GM18498 (cell line): Measurements from ENCODE around the gene IMMP2L.

ENCODE experiments used
- ATAC-seq: cut with Tn5 transposase; IDR thresholded peaks from one replicate; pipeline ENCODE4 v1.9.1; 2021; ENCODE audit warnings: mild to moderate bottlenecking, moderate library complexity; ENCODE audit not compliant: unreplicated experiment

Gene IMMP2L

GRCh38 chr7:111180338-111180737 lies 382.0 kb downstream of the IMMP2L start:
- ATAC-seq = no peak

GRCh38 chr7:111175908-111176441 lies 386.3 kb downstream of the IMMP2L start:
- ATAC-seq = no peak

DNA sequence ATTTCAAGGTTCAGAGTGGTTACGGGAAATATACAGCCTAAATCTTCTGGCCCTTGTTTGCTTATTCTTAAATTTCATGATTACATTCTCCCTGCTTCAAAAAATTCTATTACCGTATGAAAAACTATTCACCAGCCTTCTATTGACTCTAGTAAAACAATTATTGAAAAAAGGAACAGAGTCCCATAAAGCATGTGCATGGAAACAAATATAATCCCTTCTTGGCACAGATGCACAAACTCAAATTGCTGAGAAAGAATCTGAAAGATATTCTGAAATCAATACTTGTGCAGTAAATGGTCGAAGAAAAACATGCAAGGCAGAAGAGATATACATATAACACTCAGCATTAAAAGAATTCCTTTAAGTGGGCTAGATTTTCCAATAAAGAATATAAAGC lies 387.8 kb downstream of the IMMP2L start:
- ATAC-seq = no peak

GRCh38 chr7:111173990-111174389 lies 388.3 kb downstream of the IMMP2L start:
- peak; percentile 72 for ATAC-seq

DNA sequence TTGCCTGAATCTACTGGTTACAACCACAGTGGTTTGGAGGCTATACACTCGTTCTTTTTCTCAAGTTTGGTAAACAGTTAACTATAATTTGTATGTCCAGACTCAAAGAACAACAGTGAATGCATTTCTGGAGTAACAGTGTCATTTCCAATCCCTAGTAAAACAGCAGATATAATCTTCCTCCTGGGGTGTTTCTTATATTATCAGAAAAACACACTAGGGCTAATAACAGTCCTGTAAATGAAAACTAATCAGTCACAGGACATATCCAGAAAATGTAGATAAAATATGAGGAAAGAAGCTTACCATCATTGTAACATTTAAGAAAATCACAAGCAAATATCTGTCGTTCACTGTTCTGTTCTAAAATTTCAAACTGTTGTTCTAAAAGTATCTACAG lies 388.8 kb downstream of the IMMP2L start:
- ATAC-seq = no peak

DNA sequence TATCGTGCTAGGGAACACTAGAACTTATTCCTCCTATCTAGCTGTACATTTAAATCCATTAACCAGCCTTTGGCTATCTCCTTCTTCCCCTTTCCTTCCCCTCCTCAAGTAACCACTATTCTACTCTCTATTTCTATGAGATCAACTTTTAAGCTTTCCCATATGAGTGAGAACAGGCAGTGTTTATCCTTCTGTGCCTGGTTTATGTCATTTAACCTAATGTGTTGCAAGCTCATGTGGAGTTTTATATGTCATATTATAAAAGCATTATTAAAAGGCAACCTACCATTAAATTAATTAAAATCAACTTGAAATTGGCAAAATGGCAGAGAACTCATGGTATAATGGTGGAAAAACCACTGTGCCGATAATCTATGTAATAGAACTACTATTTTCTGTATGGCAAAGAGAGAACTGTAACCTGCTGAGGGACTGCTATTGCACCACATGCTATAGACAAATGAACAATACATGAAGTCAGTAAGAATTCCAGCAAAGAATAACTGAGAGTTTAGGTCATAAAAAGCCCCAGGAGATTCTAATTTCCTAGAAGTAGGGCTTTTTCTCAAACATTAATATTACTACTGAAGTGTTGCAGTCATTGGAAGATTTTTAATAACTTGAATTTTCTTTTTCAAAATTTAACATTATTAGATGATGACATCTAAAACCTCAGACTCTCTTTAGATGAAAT lies 389.6 kb downstream of the IMMP2L start:
- ATAC-seq = no peak

DNA sequence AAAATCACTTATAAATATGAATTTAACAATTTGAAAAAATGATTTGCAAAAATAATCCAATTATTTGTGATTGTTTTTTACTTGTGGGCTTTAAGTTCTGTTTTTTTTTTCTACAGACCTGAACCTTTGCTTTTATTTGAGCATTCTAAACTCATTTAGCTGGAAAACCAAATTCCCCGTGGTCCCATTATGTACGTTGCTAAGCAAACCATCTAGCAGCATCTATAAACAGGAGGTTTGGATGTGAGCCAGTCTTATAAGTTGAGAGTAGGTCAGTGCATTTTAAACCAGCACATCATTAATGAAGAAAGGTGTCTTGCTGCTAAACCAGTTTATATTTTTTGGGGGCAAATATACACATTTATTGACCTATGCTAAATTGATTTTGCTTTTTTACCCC lies 394.1 kb downstream of the IMMP2L start:
- ATAC-seq = no peak

DNA sequence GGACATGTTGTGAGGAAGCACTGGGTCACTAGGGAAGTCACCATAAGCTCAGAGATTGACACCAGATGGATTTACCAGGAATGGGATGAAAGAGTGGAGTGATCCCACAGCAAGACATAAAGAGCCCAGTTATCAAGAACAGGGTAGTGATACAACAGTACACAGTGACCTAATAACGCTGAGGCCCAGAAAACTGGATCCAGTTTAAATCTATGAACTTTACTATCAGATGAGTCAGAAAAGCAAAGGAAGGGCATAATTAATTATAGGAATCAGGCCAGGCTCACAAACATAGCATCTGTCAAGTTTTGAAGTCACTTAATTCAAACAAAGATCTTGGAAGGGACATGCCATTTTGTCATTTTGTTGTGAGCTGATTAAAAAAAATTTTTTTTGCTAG lies 397.9 kb downstream of the IMMP2L start:
- ATAC-seq = no peak

DNA sequence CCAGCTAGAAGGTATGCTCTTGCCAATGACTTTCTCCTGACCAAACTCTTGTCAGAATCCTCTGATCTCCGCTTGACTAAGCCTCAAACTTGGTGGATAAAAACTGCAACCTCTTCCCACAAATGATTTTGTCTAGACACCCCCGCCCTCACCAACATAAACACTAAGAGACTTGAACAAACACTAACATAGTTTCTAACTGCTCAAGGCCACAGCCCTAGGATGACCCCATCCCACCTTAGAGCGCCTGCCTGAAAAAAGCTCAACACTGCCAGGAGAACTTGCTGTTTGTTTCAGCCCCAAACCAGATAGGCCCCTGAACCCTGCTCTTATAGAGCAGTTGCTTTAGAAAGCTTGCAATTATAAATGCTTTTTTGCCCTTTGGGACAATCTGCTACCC lies 399.6 kb downstream of the IMMP2L start:
- ATAC-seq = no peak

DNA sequence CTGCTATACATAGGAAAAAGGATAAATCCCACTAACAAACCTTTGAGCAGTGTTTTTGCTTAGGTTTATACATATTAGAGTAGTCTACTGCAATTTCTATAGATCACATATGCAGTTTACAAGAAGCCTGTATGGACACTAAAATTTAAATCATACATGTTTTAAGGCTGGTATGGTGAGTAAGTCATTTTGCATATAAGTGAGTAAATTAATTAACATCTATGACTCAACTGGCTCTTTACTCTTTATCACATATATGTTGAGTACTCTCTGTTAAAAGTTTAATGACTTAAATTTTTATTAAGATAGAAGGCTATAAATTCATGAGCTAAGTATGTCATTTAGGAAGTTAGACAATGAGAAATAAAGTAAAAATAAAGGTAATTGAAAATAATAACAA lies 402.0 kb downstream of the IMMP2L start:
- ATAC-seq = no peak

- no peak for ATAC-seq
Observed at GRCh38 chr7:111159426-111159825, 402.9 kb downstream of the IMMP2L start.

- no peak for ATAC-seq
Observed at GRCh38 chr7:111150709-111151108, 411.6 kb downstream of the IMMP2L start.

DNA sequence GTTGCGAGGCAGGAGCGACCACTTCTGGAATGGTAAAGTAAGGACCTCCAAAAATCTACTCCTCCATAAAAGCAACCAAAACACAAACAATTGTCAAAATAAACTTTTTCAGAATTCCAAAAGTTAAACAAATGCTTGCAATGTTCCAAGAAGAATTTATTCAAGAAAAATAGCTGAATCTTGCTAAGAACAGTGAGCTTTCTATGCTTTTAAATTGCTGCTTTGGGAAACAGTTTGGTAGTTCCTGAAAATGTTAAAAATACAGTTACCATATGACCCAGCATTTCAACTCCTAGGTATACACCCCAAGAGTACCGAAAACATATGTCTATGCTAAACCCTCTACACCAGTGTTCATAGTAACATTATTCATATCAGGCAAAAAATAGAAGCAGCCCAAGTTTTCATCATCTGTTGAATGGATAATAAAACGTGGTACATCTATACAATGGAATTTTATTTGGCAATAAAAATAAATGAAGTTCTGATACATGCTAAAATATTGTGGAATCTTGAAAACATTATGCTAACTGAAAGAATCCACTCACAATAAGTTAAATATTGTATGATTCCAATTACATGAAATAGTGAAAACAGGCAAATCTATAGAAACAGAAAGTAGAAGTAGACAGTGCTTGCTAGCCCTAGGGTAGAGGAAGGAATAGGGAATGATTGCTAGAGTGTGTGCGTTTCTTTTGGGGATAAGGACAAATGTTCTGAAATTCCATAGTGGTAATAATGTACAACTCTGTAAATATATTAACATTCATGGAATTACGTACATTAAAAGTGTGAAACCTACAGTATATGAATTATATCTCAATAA lies 414.4 kb downstream of the IMMP2L start:
- ATAC-seq = peak; percentile 44

GRCh38 chr7:111146136-111146535 lies 416.2 kb downstream of the IMMP2L start:
- no peak for ATAC-seq

- ATAC-seq = no peak
Observed at GRCh38 chr7:111145472-111145871, 416.8 kb downstream of the IMMP2L start.

- no peak for ATAC-seq
Observed at GRCh38 chr7:111140091-111140865, 422.0 kb downstream of the IMMP2L start.

- ATAC-seq = no peak
Observed at GRCh38 chr7:111138586-111138985, 423.7 kb downstream of the IMMP2L start.

DNA sequence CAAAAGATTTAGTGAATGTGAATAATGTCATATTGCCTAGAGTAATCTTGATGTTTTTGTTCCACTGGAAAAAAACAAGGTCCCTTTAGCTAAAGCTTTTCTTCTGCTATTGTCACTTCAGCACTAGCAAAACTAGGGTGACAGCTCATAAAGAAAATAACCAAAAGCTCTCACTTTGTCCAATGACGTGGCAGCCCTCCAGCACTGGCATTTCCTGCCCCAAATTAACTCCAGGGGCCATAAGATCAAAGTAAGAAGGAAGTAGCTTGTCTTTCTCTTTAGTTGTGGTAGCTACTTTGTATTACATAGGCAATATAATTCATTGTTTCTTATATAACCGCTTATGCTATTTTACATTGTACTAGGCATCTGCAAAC lies 424.1 kb downstream of the IMMP2L start:
- ATAC-seq = peak; percentile 98

- ATAC-seq = peak; percentile 75
Observed at GRCh38 chr7:111137296-111138192, 424.7 kb downstream of the IMMP2L start.

- no peak for ATAC-seq
Observed at GRCh38 chr7:111132833-111133232, 429.5 kb downstream of the IMMP2L start.
